K562 (cell line): ENCODE data around the gene TSPAN14. TPM values are rescaled to one million over a fixed set of nuclear protein-coding genes. Genes with fewer than 3 reads are reported as not detected.

Source experiments
- BRF1 ChIP-seq: IDR thresholded peaks from 3 replicates; pipeline ENCODE4 v1.6.1; 2011; ENCODE audit warnings: borderline replicate concordance, mild to moderate bottlenecking; ENCODE audit not compliant: insufficient read length; ENCODE audit errors: extremely low read depth
- DDX20 ChIP-seq: fragments of 450-650 bp; IDR thresholded peaks from 2 replicates; pipeline ENCODE4 v1.6.1; 2016; ENCODE audit warnings: missing genetic modification characterization, low read depth, mild to moderate bottlenecking, missing compliant biosample characterization, moderate library complexity
- FOXP4 ChIP-seq: sonication (generic); formaldehyde crosslinking; IDR thresholded peaks from 2 replicates; pipeline ENCODE4 v1.8.0; 2022; ENCODE audit warnings: mild to moderate bottlenecking, missing genetic modification reagents, borderline replicate concordance
- HEY1 ChIP-seq: fragments of 250-450 bp; sonication (Bioruptor Pico); IDR thresholded peaks from 2 replicates; pipeline ENCODE4 v1.5.0; 2020; ENCODE audit warnings: mild to moderate bottlenecking, moderate library complexity, borderline replicate concordance
- HMGXB4 ChIP-seq: sonication (generic); formaldehyde crosslinking; IDR thresholded peaks from 2 replicates; pipeline ENCODE4 v1.8.1; 2023; ENCODE audit warnings: mild to moderate bottlenecking, missing genetic modification reagents
- HOXB6 ChIP-seq: fragments of 250-450 bp; sonication (Bioruptor Pico); IDR thresholded peaks from 2 replicates; pipeline ENCODE4 v1.5.1; 2022; ENCODE audit warnings: mild to moderate bottlenecking, borderline replicate concordance
- MYNN ChIP-seq, 2 experiments: sonication (generic); formaldehyde crosslinking in 1 of 2; IDR thresholded peaks; 2 replicates each; pipeline versions ENCODE4 v1.5.0 to v1.6.1; 2016 to 2020; ENCODE audit warnings: antibody characterized with exemption in 1 of 2, missing genetic modification reagents in 1 of 2
- PCBP2 ChIP-seq: fragments of 200-400 bp; formaldehyde crosslinking; IDR thresholded peaks from 2 replicates; pipeline ENCODE4 v1.6.1; 2018; ENCODE audit warnings: low read length, low read depth, mild to moderate bottlenecking, moderate library complexity; ENCODE audit not compliant: poor library complexity, severe bottlenecking
- POLR2A ChIP-seq: fragments of 450-650 bp; conservative IDR thresholded peaks from 2 replicates; pipeline ENCODE4 v1.6.1; 2016
- POLR3A ChIP-seq: IDR thresholded peaks from 2 replicates; pipeline ENCODE4 v1.6.1; 2011; ENCODE audit warnings: borderline replicate concordance, mild to moderate bottlenecking, moderate library complexity; ENCODE audit not compliant: insufficient read length, insufficient read depth; ENCODE audit errors: extremely low read depth
- SRF ChIP-seq, 2 experiments: fragments of 250-450, 450-650 bp in 1 of 2; sonication (Bioruptor Pico) in 1 of 2; sonication (generic) in 1 of 2; formaldehyde crosslinking; IDR thresholded peaks; 2 replicates each; pipeline versions ENCODE4 v1.5.0 to v1.5.1; 2020 to 2022; ENCODE audit warnings: mild to moderate bottlenecking in 1 of 2, missing genetic modification reagents in 1 of 2
- TAL1 ChIP-seq: fragments of 450-650 bp; IDR thresholded peaks from 2 replicates; pipeline ENCODE4 v1.6.1; 2016; ENCODE audit warnings: mild to moderate bottlenecking
- ZNF280A ChIP-seq: fragments of 450-650 bp; IDR thresholded peaks from 2 replicates; pipeline ENCODE4 v1.6.1; 2018; ENCODE audit warnings: mild to moderate bottlenecking, low read depth; ENCODE audit not compliant: partially characterized antibody
- polyA plus RNA-seq, 8 experiments: library from polyadenylated mRNA; depleted of rRNA in 4 of 8; stranded (reverse) in 5 of 8; unstranded in 3 of 8; fragments of >200 nt; fragmentation: Nextera tagmentation in 2 of 8; fragmentation: Illumina TruSeq in 1 of 8; extraction: Ambion mirVana in 2 of 8; extraction: Trizol in 1 of 8; gene quantifications; 2 replicates each; pipeline versions ENCODE4 v1.2.1 to v1.2.3, GENCODE V29; 2011 to 2014; ENCODE audit warnings: inconsistent platforms in 1 of 8, missing spikeins in 1 of 8
- total RNA-seq, 7 experiments: library from RNA; depleted of rRNA in 6 of 7; stranded (reverse); fragments of >200 nt in 6 of 7; fragmentation: Illumina TruSeq in 2 of 7; extraction: Trizol in 2 of 7; gene quantifications; 2 replicates each; pipeline versions ENCODE4 v1.2.1 to v1.2.3, GENCODE V29; 2011 to 2021; ENCODE audit warnings: low replicate concordance in 1 of 7
- TF ChIP-seq, protein P1 (sequence below): fragments of 450-650 bp; IDR thresholded peaks from 2 replicates; pipeline ENCODE4 v1.6.1; 2016; ENCODE audit warnings: borderline replicate concordance
- TF ChIP-seq, protein P2 (sequence below): fragments of 250-450 bp; sonication (Bioruptor Pico); IDR thresholded peaks from 2 replicates; pipeline ENCODE4 v1.4.0; 2020; ENCODE audit warnings: mild to moderate bottlenecking, moderate library complexity, borderline replicate concordance

Gene TSPAN14
- total and polyA plus RNA-seq, 9 of the 15 experiments (the other 6 are each of a cell fraction or from before 2014, with no cell fraction given) = 5.8 to 92.9 (median 23.3) TPM

- TF ChIP-seq TAL1 (peak; percentile 85), SRF (CRISPR knock-in tag; IDR thresholded peaks at IDR 0.05) (no peak), MYNN (IDR thresholded peaks at IDR 0.05) (peak; percentile 94), MYNN (CRISPR knock-in tag; IDR thresholded peaks at IDR 0.05) (no peak), PCBP2 (no peak), HOXB6 (no peak), HEY1 (CRISPR knock-in tag) (no peak), DDX20 (tag) (no peak), ZNF280A (no peak), HMGXB4 (no peak), POLR2A (no peak), FOXP4 (no peak; the same call in 1 of the 2 replicates), POLR3A (no peak), BRF1 (no peak)
- TF ChIP-seq, protein P1, sequence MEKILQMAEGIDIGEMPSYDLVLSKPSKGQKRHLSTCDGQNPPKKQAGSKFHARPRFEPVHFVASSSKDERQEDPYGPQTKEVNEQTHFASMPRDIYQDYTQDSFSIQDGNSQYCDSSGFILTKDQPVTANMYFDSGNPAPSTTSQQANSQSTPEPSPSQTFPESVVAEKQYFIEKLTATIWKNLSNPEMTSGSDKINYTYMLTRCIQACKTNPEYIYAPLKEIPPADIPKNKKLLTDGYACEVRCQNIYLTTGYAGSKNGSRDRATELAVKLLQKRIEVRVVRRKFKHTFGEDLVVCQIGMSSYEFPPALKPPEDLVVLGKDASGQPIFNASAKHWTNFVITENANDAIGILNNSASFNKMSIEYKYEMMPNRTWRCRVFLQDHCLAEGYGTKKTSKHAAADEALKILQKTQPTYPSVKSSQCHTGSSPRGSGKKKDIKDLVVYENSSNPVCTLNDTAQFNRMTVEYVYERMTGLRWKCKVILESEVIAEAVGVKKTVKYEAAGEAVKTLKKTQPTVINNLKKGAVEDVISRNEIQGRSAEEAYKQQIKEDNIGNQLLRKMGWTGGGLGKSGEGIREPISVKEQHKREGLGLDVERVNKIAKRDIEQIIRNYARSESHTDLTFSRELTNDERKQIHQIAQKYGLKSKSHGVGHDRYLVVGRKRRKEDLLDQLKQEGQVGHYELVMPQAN = no peak
- TF ChIP-seq, protein P2, sequence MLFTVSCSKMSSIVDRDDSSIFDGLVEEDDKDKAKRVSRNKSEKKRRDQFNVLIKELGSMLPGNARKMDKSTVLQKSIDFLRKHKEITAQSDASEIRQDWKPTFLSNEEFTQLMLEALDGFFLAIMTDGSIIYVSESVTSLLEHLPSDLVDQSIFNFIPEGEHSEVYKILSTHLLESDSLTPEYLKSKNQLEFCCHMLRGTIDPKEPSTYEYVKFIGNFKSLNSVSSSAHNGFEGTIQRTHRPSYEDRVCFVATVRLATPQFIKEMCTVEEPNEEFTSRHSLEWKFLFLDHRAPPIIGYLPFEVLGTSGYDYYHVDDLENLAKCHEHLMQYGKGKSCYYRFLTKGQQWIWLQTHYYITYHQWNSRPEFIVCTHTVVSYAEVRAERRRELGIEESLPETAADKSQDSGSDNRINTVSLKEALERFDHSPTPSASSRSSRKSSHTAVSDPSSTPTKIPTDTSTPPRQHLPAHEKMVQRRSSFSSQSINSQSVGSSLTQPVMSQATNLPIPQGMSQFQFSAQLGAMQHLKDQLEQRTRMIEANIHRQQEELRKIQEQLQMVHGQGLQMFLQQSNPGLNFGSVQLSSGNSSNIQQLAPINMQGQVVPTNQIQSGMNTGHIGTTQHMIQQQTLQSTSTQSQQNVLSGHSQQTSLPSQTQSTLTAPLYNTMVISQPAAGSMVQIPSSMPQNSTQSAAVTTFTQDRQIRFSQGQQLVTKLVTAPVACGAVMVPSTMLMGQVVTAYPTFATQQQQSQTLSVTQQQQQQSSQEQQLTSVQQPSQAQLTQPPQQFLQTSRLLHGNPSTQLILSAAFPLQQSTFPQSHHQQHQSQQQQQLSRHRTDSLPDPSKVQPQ = 0 out of 2 replicates have a peak, but pooled peaks have one; percentile 39
Measured at GRCh38 chr10:80497187-80498077, 43.3 kb downstream of the TSPAN14 start (continued).
